GM12892 (cell line): ENCODE measurements around the gene CORO2A.

Source experiments
- POLR2A ChIP-seq: IDR thresholded peaks from 2 replicates; pipeline ENCODE4 v1.6.1; 2011; ENCODE audit warnings: low read depth, low read length, control low read depth
- POLR2AphosphoS5 ChIP-seq: IDR thresholded peaks from 2 replicates; pipeline ENCODE4 v1.6.1; 2011; ENCODE audit warnings: low read depth, low read length, control low read depth

DNA sequence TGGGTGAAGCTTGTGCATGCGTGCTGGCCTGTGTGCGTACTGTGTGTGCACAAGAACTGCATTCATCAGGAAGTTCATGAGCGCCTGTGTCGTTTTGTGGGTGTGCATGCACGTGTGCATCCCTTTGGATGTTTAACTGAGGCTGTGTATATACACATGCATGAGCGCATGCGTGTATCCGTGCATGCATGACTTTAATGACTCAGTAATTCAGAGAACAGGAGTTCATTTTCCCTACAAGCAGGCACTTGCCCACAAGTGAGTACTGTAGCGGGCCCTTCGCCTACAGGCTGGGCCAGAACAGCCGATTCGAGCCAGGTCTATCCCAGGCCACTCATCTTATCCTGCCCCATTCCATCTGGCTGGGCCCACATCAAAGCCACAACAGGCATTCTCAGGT, 29.8 kb downstream of the CORO2A start:
- TF ChIP-seq POLR2AphosphoS5 (no peak), POLR2A (no peak)
